Measurements from ENCODE around the gene MBP. TPM values are rescaled to one million over a fixed set of nuclear protein-coding genes. Genes with fewer than 3 reads are reported as not detected.

The MBP gene
- total RNA-seq, 2 experiments from 2014 or later = 75.4 to 79.2 TPM

GRCh38 chr18:77127769-77128671, 4.6 kb downstream of the MBP start:
- no peaks in the 10 kb centered on the region for H3K27me3 Mint-ChIP-seq
- no peak for TF ChIP-seq CTCF (IDR thresholded peaks at IDR 0.05)
- CTCF ChIA-PET = interaction anchor here (0.7 kb wide), 1 partner anchor 55 kb away, joined by 3 read pairs; no protein-coding TSS in a partner anchor
- no peaks in the 10 kb centered on the region for H3K9me3 Mint-ChIP-seq
- Histone ChIP-seq H3K4me1 (ENCODE audit: insufficient read depth, low read length) (peaks cover 49% of the 10 kb centered on the region), H3K9me3 (ENCODE audit: control insufficient read depth in 1 of 2, insufficient read depth in 1 of 2, low read length in 2 of 2) (no peaks in the 10 kb centered on the region), H3K4me3 (ENCODE audit: low read length) (peak overlapping the region; percentile 1), H3K27me3 (ENCODE audit: control insufficient read depth in 1 of 2, insufficient read depth in 2 of 2, low read length in 2 of 2) (no peaks in the 10 kb centered on the region), H3K27ac (ENCODE audit: low read depth in 1 of 2, low read length in 2 of 2) (peak overlapping the region in 1 of 2 donors; percentile 6), H3K36me3 (ENCODE audit: insufficient read depth, low read length) (peaks cover 12% of the 10 kb centered on the region)
- H3K4me1 Mint-ChIP-seq (ENCODE audit: low read depth) = peaks cover 83% of the 10 kb centered on the region
- peaks cover 45% of the 10 kb centered on the region for H3K36me3 Mint-ChIP-seq (ENCODE audit: low read depth)
- intact Hi-C loops (cut with DNase I, micrococcal nuclease) = loop anchor here (1.0 to 2.0 kb wide), 3 partner anchors 13 to 59 kb away; no protein-coding TSS in a partner anchor
- DNase-seq (peak in 6 of 14 experiments; percentile 37 to 86 (median 60)), ATAC-seq (ENCODE audit: poor library complexity) (peak; percentile 56)
- H3K27ac Mint-ChIP-seq = peak overlapping the region; percentile 83
- H3K4me3 Mint-ChIP-seq = peak overlapping the region; percentile 88
- POLR2A ChIA-PET = interaction anchor here (1.3 to 1.6 kb wide), 3 partner anchors 12 to 65 kb away, joined by 4 to 7 read pairs (median 5); no protein-coding TSS in a partner anchor

- Histone ChIP-seq H3K27ac (ENCODE audit: low read depth in 1 of 2, low read length in 2 of 2) (peak overlapping the region; percentile 36 to 58), H3K9me3 (ENCODE audit: control insufficient read depth in 1 of 2, insufficient read depth in 1 of 2, low read length in 2 of 2) (no peaks in the 10 kb centered on the region), H3K36me3 (ENCODE audit: insufficient read depth, low read length) (peaks cover 14% of the 10 kb centered on the region), H3K27me3 (ENCODE audit: control insufficient read depth in 1 of 2, insufficient read depth in 2 of 2, low read length in 2 of 2) (no peaks in the 10 kb centered on the region), H3K4me1 (ENCODE audit: insufficient read depth, low read length) (peaks cover 58% of the 10 kb centered on the region), H3K4me3 (ENCODE audit: low read length) (peak overlapping the region; percentile 10)
- Mint-ChIP-seq H3K36me3 (ENCODE audit: low read depth) (peaks cover 52% of the 10 kb centered on the region), H3K4me1 (ENCODE audit: low read depth) (peaks cover 99% of the 10 kb centered on the region), H3K27me3 (no peaks in the 10 kb centered on the region), H3K9me3 (no peaks in the 10 kb centered on the region), H3K4me3 (peak overlapping the region; percentile 77), H3K27ac (peak overlapping the region; percentile 83)
- ChIA-PET POLR2A (interaction anchor here (0.8 to 4.8 kb wide), 9 partner anchors 7 to 67 kb away, joined by 3 to 33 read pairs (median 8); partner anchors contain the start of gene MBP), CTCF (interaction anchor here (0.9 kb wide), 1 partner anchor 22 kb away, joined by 3 read pairs; no protein-coding TSS in a partner anchor)
- intact Hi-C loops (cut with DNase I, micrococcal nuclease) = loop anchor here (2.0 to 5.0 kb wide), 2 partner anchors 16 to 122 kb away; no protein-coding TSS in a partner anchor
- peak; percentile 51 for ATAC-seq (ENCODE audit: poor library complexity)
- peak in 9 of 14 experiments; percentile 40 to 79 (median 55) for DNase-seq
- no peak for TF ChIP-seq CTCF (IDR thresholded peaks at IDR 0.05)
These were observed 8.1 kb downstream of the MBP start for GRCh38 chr18:77124452-77124922.
